Body of pancreas (tissue), 4 donors: ENCODE measurements around the gene LRRC59. TPM values are rescaled to one million over a fixed set of nuclear protein-coding genes. Genes with fewer than 3 reads are reported as not detected.

ENCODE experiments used
- ATAC-seq: fragments of 150-250 bp; one replicate; pipeline ENCODE4 v1.9.1; 2016
- DNase-seq, 4 donors: peaks; one replicate each; pipeline ENCODE4 v3.0.0-alpha.2; 2019
- H3K27ac ChIP-seq, 4 donors: fragments of 200-600 bp; sonication (generic); 1 replicate in 3 of 4; 2 replicates in 1 of 4; pipeline versions ENCODE4 v1.5.1 to v1.6.1; 2016 to 2019; ENCODE audit warnings: mild to moderate bottlenecking in 1 of 4, mixed read lengths in 1 of 4, moderate library complexity in 1 of 4
- H3K27me3 ChIP-seq, 2 donors: fragments of 200-600 bp; sonication (generic); one replicate each; pipeline ENCODE4 v1.6.0; 2016; ENCODE audit warnings: mild to moderate bottlenecking in 1 of 2
- H3K36me3 ChIP-seq, 2 donors: fragments of 200-600 bp; sonication (generic); replicated peaks in 1 of 2; 2 replicates each; pipeline ENCODE4 v1.5.1; 2016; ENCODE audit warnings: low read depth in 2 of 2; ENCODE audit not compliant: insufficient read depth in 1 of 2
- H3K4me1 ChIP-seq: fragments of 200-600 bp; sonication (generic); one replicate; pipeline ENCODE4 v1.6.0; 2016
- H3K4me3 ChIP-seq, 2 donors: fragments of 200-600 bp; sonication (generic); 1 replicate in 1 of 2; 2 replicates in 1 of 2; pipeline ENCODE4 v1.5.1; 2016 to 2019
- H3K9me3 ChIP-seq, 3 donors: fragments of 200-600 bp; sonication (generic); 1 replicate in 2 of 3; 2 replicates in 1 of 3; pipeline ENCODE4 v1.5.1; 2016
- CTCF ChIP-seq, 7 experiments: fragments of 450-650 bp in 4 of 7; fragments of 200-600 bp in 3 of 7; sonication (generic) in 3 of 7; IDR thresholded peaks; one replicate each; pipeline ENCODE4 v1.5.1; 2016 to 2019; ENCODE audit warnings: antibody characterized with exemption in 7 of 7
- POLR2A ChIP-seq, 3 donors: fragments of 450-650 bp; IDR thresholded peaks; one replicate each; pipeline ENCODE4 v1.6.1; 2016; ENCODE audit warnings: antibody characterized with exemption in 3 of 3, mild to moderate bottlenecking in 2 of 3
- WGBS, 2 donors: methylation state at CpG; one replicate each; pipeline ENCODE4 v1.1.5; 2017; 5-methylcytosine and 5-hydroxymethylcytosine counted together
- intact Hi-C: fragments of 100-400 bp; cut with DNase I; formaldehyde crosslinking; loops from one replicate; pipeline ENCODE4 v1.15.1; 2023
- total RNA-seq, 2 donors: library from RNA; depleted of rRNA; stranded (reverse); fragments of >200 nt; gene quantifications; one replicate each; pipeline ENCODE4 v1.1.0, GENCODE V29; 2016

Gene LRRC59
- total RNA-seq, 2 donors from 2014 or later, result 70.8 to 113 TPM

- WGBS, 2 donors, result 91 to 94% methylated on average over 2 of the region's 2 CpGs
- H3K4me3 ChIP-seq, result no peak overlapping the region
- no peaks in the 10 kb centered on the region for H3K27me3 ChIP-seq
- intact Hi-C loops, result no loop called here
- DNase-seq (no peak), ATAC-seq (no peak)
- no peaks in the 10 kb centered on the region for H3K9me3 ChIP-seq
- TF ChIP-seq CTCF (IDR thresholded peaks at IDR 0.05), result no peak
- no peak for TF ChIP-seq POLR2A (IDR thresholded peaks at IDR 0.05)
- H3K4me1 ChIP-seq, result peaks cover 17% of the 10 kb centered on the region
- no peak overlapping the region for H3K27ac ChIP-seq
- H3K36me3 ChIP-seq, result peaks cover 0 to 2% of the 10 kb centered on the region in 2 donors
Measured at GRCh38 chr17:50350733-50351132, 46.6 kb downstream of the LRRC59 start.

GRCh38 chr17:50349243-50349600 is 48.1 kb downstream of the LRRC59 start:
- TF ChIP-seq CTCF (IDR thresholded peaks at IDR 0.05) (no peak), POLR2A (IDR thresholded peaks at IDR 0.05) (no peak)
- H3K27me3 ChIP-seq, result no peaks in the 10 kb centered on the region
- H3K4me1 ChIP-seq, result peaks cover 24% of the 10 kb centered on the region
- intact Hi-C loops, result no loop called here
- no peak overlapping the region for H3K4me3 ChIP-seq
- no peaks in the 10 kb centered on the region for H3K9me3 ChIP-seq
- WGBS, 2 donors, result 89 to 92% methylated on average over 5 of the region's 5 CpGs
- ATAC-seq (no peak), DNase-seq (no peak)
- H3K27ac ChIP-seq, result no peak overlapping the region
- H3K36me3 ChIP-seq, result no peaks in the 10 kb centered on the region

GRCh38 chr17:50348522-50349242 is 48.6 kb downstream of the LRRC59 start:
- WGBS, 2 donors, result 77 to 78% methylated on average over 6 to 7 of the region's 7 CpGs
- no peak for DNase-seq

GRCh38 chr17:50347894-50348291 is 49.4 kb downstream of the LRRC59 start:
- no peak overlapping the region for H3K4me3 ChIP-seq
- H3K27me3 ChIP-seq, result no peaks in the 10 kb centered on the region
- intact Hi-C loops, result no loop called here
- peaks cover 24% of the 10 kb centered on the region for H3K4me1 ChIP-seq
- ATAC-seq, result no peak
- DNase-seq, result no peak
- TF ChIP-seq POLR2A (IDR thresholded peaks at IDR 0.05), result no peak
- no peak for TF ChIP-seq CTCF (IDR thresholded peaks at IDR 0.05)
- H3K36me3 ChIP-seq, result no peaks in the 10 kb centered on the region
- no peak overlapping the region for H3K27ac ChIP-seq
- no peaks in the 10 kb centered on the region for H3K9me3 ChIP-seq
- 37 to 55% methylated on average over 3 of the region's 3 CpGs for WGBS, 2 donors

More at GRCh38 chr17:50348522-50349242, 48.6 kb downstream of the LRRC59 start:
- no peaks in the 10 kb centered on the region for H3K27me3 ChIP-seq
- intact Hi-C loops, result no loop called here
- H3K36me3 ChIP-seq, result no peaks in the 10 kb centered on the region
- TF ChIP-seq CTCF (IDR thresholded peaks at IDR 0.05), result no peak
- TF ChIP-seq POLR2A (IDR thresholded peaks at IDR 0.05), result no peak
- no peak overlapping the region for H3K27ac ChIP-seq
- no peak for ATAC-seq
- H3K4me1 ChIP-seq, result peaks cover 24% of the 10 kb centered on the region
- no peak overlapping the region for H3K4me3 ChIP-seq
- H3K9me3 ChIP-seq, result no peaks in the 10 kb centered on the region
